Kidney tubule cell (primary cell): Measurements from ENCODE around the gene SQOR.

Experiments used
- DNase-seq: peaks from one replicate; pipeline ENCODE4 v3.0.0-alpha.2; 2018; ENCODE audit warnings: low spot score

Gene SQOR

GRCh38 chr15:45660231-45660979, 25.6 kb downstream of the SQOR start:
- peak; percentile 28 for DNase-seq

GRCh38 chr15:45662375-45662774, 27.5 kb downstream of the SQOR start:
- no peak for DNase-seq

GRCh38 chr15:45664451-45664850, 29.6 kb downstream of the SQOR start:
- DNase-seq: no peak

- DNase-seq: no peak
Measured at GRCh38 chr15:45665261-45665660, 30.4 kb downstream of the SQOR start.

GRCh38 chr15:45666119-45666875, 31.5 kb downstream of the SQOR start:
- DNase-seq: no peak

- DNase-seq: no peak
Measured at GRCh38 chr15:45667002-45667401, 32.2 kb downstream of the SQOR start.

GRCh38 chr15:45668386-45668785, 33.6 kb downstream of the SQOR start:
- no peak for DNase-seq

- DNase-seq: no peak
Measured at GRCh38 chr15:45669422-45669821, 34.6 kb downstream of the SQOR start.

- no peak for DNase-seq
Measured at GRCh38 chr15:45670091-45670490, 35.3 kb downstream of the SQOR start.

- DNase-seq: no peak
Measured at GRCh38 chr15:45670511-45670910, 35.7 kb downstream of the SQOR start.

- DNase-seq: no peak
Measured at GRCh38 chr15:45674677-45675076, 39.8 kb downstream of the SQOR start.

- DNase-seq: no peak
Measured at GRCh38 chr15:45677797-45678196, 43.0 kb downstream of the SQOR start.

GRCh38 chr15:45678459-45679178, 43.8 kb downstream of the SQOR start:
- DNase-seq: no peak

- DNase-seq: no peak
Measured at GRCh38 chr15:45684533-45684932, 49.7 kb downstream of the SQOR start.

GRCh38 chr15:45689616-45690015, 54.8 kb downstream of the SQOR start:
- peak; percentile 25 for DNase-seq

GRCh38 chr15:45690581-45691260, 55.9 kb downstream of the SQOR start:
- no peak for DNase-seq

GRCh38 chr15:45701108-45701507, 66.3 kb downstream of the SQOR start:
- no peak for DNase-seq

GRCh38 chr15:45702041-45702440, 67.2 kb downstream of the SQOR start:
- DNase-seq: no peak

- DNase-seq: no peak
Measured at GRCh38 chr15:45703670-45704328, 69.0 kb downstream of the SQOR start.

GRCh38 chr15:45704329-45705249, 69.8 kb downstream of the SQOR start:
- peak; percentile 26 for DNase-seq
